Liver (tissue), 9 donors: Measurements from ENCODE around the gene SRP14. TPM values are rescaled to one million over a fixed set of nuclear protein-coding genes. Genes with fewer than 3 reads are reported as not detected.

Experiments used
- DNase-seq: peaks from one replicate; pipeline ENCODE4 v3.0.0-alpha.2; 2017; ENCODE audit warnings: low spot score
- H3K27ac ChIP-seq, 2 donors: one replicate each; pipeline ENCODE4 v1.7.0; 2013; ENCODE audit warnings: inconsistent platforms in 2 of 2, low read length in 2 of 2, control low read depth in 1 of 2, low read depth in 1 of 2, mild to moderate bottlenecking in 1 of 2
- H3K27me3 ChIP-seq, 4 donors: one replicate each; pipeline versions ENCODE4 v1.6.1 to v1.7.0; 2013; ENCODE audit warnings: low read length in 3 of 4, inconsistent platforms in 1 of 4, mild to moderate bottlenecking in 1 of 4, moderate library complexity in 1 of 4; ENCODE audit not compliant: control insufficient read depth in 4 of 4, insufficient read depth in 4 of 4
- H3K36me3 ChIP-seq, 4 donors: one replicate each; pipeline versions ENCODE4 v1.6.1 to v1.7.0; 2013; ENCODE audit warnings: low read length in 3 of 4, mild to moderate bottlenecking in 3 of 4, low read depth in 1 of 4, moderate library complexity in 1 of 4; ENCODE audit not compliant: control insufficient read depth in 4 of 4, insufficient read depth in 3 of 4
- H3K4me1 ChIP-seq, 4 donors: one replicate each; pipeline versions ENCODE4 v1.6.1 to v1.7.0; 2013; ENCODE audit warnings: low read length in 3 of 4, mild to moderate bottlenecking in 3 of 4, moderate library complexity in 1 of 4; ENCODE audit not compliant: control insufficient read depth in 4 of 4, insufficient read depth in 4 of 4
- H3K4me3 ChIP-seq, 3 donors: one replicate each; pipeline versions ENCODE4 v1.6.1 to v1.7.0; 2013; ENCODE audit warnings: low read length in 3 of 3, control low read depth in 1 of 3, low read depth in 1 of 3, mild to moderate bottlenecking in 1 of 3
- H3K9ac ChIP-seq, 2 donors: one replicate each; pipeline ENCODE4 v1.7.0; 2013; ENCODE audit warnings: low read length in 2 of 2, mild to moderate bottlenecking in 2 of 2, moderate library complexity in 2 of 2, control low read depth in 1 of 2, low read depth in 1 of 2
- H3K9me3 ChIP-seq, 4 donors: one replicate each; pipeline versions ENCODE4 v1.6.1 to v1.7.0; 2013; ENCODE audit warnings: low read length in 3 of 4; ENCODE audit not compliant: control insufficient read depth in 4 of 4
- ATF3 ChIP-seq: IDR thresholded peaks from 2 replicates; pipeline ENCODE4 v1.6.1; 2016; ENCODE audit warnings: antibody characterized with exemption
- CTCF ChIP-seq: fragments of 150-350 bp; IDR thresholded peaks from 2 replicates; pipeline ENCODE4 v1.5.1; 2017; ENCODE audit warnings: improper control_type of control experiment, low read depth, low read length; ENCODE audit not compliant: missing input control
- EGR1 ChIP-seq, 2 donors: IDR thresholded peaks; 2 replicates each; pipeline ENCODE4 v1.6.1; 2016 to 2018; ENCODE audit warnings: antibody characterized with exemption in 2 of 2, low read depth in 2 of 2
- FOXA1 ChIP-seq: IDR thresholded peaks from 2 replicates; pipeline ENCODE4 v1.6.1; 2016; ENCODE audit warnings: antibody characterized with exemption
- FOXA2 ChIP-seq: IDR thresholded peaks from 2 replicates; pipeline ENCODE4 v1.6.1; 2016; ENCODE audit warnings: antibody characterized with exemption
- GABPA ChIP-seq, 2 donors: IDR thresholded peaks in 1 of 2; conservative IDR thresholded peaks in 1 of 2; 2 replicates each; pipeline ENCODE4 v1.6.1; 2016; ENCODE audit warnings: antibody characterized with exemption in 2 of 2, mild to moderate bottlenecking in 1 of 2, moderate library complexity in 1 of 2
- HNF4A ChIP-seq, 2 donors: conservative IDR thresholded peaks; 2 replicates each; pipeline ENCODE4 v1.6.1; 2016; ENCODE audit warnings: antibody characterized with exemption in 2 of 2, mild to moderate bottlenecking in 2 of 2
- HNF4G ChIP-seq: IDR thresholded peaks from 2 replicates; pipeline ENCODE4 v1.6.1; 2016; ENCODE audit warnings: antibody characterized with exemption
- NR2F2 ChIP-seq: IDR thresholded peaks from 2 replicates; pipeline ENCODE4 v1.6.1; 2016; ENCODE audit warnings: antibody characterized with exemption
- RAD21 ChIP-seq, 2 donors: IDR thresholded peaks; 2 replicates each; pipeline ENCODE4 v1.6.1; 2016; ENCODE audit warnings: antibody characterized with exemption in 2 of 2, mild to moderate bottlenecking in 2 of 2
- RXRA ChIP-seq, 2 donors: IDR thresholded peaks; 2 replicates each; pipeline ENCODE4 v1.6.1; 2017 to 2018; ENCODE audit warnings: antibody characterized with exemption in 2 of 2, mild to moderate bottlenecking in 1 of 2
- SP1 ChIP-seq: IDR thresholded peaks from 2 replicates; pipeline ENCODE4 v1.6.1; 2018; ENCODE audit warnings: antibody characterized with exemption, mild to moderate bottlenecking
- TAF1 ChIP-seq: conservative IDR thresholded peaks from 2 replicates; pipeline ENCODE4 v1.6.1; 2016; ENCODE audit warnings: antibody characterized with exemption, mild to moderate bottlenecking
- YY1 ChIP-seq: IDR thresholded peaks from 2 replicates; pipeline ENCODE4 v1.6.1; 2016; ENCODE audit warnings: antibody characterized with exemption, mild to moderate bottlenecking
- ZBTB33 ChIP-seq: IDR thresholded peaks from 2 replicates; pipeline ENCODE4 v1.6.1; 2016; ENCODE audit warnings: antibody characterized with exemption
- WGBS: extraction: QIAGEN DNeasy Blood & Tissue Kit; methylation state at CpG from one replicate; pipeline ENCODE4 v1.1.7; 2013; 5-methylcytosine and 5-hydroxymethylcytosine counted together
- polyA plus RNA-seq, 2 donors: library from polyadenylated mRNA; stranded (reverse) in 1 of 2; unstranded in 1 of 2; fragments of 200-250 nt in 1 of 2; fragments of >200 nt in 1 of 2; fragmentation: Nextera tagmentation in 1 of 2; extraction: Ambion mirVana in 1 of 2; gene quantifications; one replicate each; pipeline versions ENCODE4 v1.2.1 to v1.2.3, GENCODE V29; 2013 to 2015
- total RNA-seq, 2 donors: library from RNA; depleted of rRNA; stranded (reverse); fragments of >200 nt; gene quantifications; one replicate each; pipeline ENCODE4 v1.2.3, GENCODE V29; 2014
- TF ChIP-seq, protein P1 (sequence below): IDR thresholded peaks from 2 replicates; pipeline ENCODE4 v1.6.1; 2016; ENCODE audit warnings: antibody characterized with exemption
- TF ChIP-seq, protein P2 (sequence below): IDR thresholded peaks from 2 replicates; pipeline ENCODE4 v1.6.1; 2016; ENCODE audit warnings: antibody characterized with exemption, mild to moderate bottlenecking
- donor health status: healthy.
- donor health status: healthy.
- donor health status: healthy.
- donor health status: healthy.
- donor health status: healthy.

SRP14 gene
- total and polyA plus RNA-seq, 4 donors: 67.2 to 357 (median 116) TPM

DNA sequence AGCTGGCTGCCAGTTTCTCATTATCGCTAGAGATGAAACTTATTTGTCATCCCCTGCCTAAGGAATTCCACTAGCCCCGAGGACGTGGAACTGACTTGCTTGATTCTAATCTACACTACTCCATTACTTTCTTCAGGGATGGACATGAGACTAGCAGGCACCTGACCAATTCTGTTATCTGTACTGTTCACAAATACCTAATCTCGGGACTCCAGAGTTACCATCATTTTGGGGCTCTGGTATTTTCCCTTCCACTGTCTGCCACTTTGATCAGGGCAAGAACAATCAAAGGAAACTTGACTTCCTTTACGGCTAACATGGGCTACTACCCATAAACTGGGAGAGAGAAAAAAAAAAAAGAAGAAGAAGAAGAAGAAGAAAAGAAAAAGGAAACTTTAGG is 41.9 kb upstream of the SRP14 start:
- TF ChIP-seq RXRA (IDR thresholded peaks at IDR 0.05) (no peak), SP1 (no peak), HNF4A (conservative IDR thresholded peaks at IDR 0.05) (no peak), EGR1 (IDR thresholded peaks at IDR 0.05; ENCODE audit: low read depth in 2 of 2) (no peak), TAF1 (no peak), GABPA (IDR thresholded peaks at IDR 0.05 in 1 of 2, conservative IDR thresholded peaks at IDR 0.05 in 1 of 2) (no peak), CTCF (no peak), NR2F2 (no peak), YY1 (no peak), FOXA1 (no peak), ATF3 (no peak), RAD21 (IDR thresholded peaks at IDR 0.05) (no peak), HNF4G (no peak), ZBTB33 (no peak)
- TF ChIP-seq, protein P1, sequence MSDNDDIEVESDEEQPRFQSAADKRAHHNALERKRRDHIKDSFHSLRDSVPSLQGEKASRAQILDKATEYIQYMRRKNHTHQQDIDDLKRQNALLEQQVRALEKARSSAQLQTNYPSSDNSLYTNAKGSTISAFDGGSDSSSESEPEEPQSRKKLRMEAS: no peak
- TF ChIP-seq, protein P2, sequence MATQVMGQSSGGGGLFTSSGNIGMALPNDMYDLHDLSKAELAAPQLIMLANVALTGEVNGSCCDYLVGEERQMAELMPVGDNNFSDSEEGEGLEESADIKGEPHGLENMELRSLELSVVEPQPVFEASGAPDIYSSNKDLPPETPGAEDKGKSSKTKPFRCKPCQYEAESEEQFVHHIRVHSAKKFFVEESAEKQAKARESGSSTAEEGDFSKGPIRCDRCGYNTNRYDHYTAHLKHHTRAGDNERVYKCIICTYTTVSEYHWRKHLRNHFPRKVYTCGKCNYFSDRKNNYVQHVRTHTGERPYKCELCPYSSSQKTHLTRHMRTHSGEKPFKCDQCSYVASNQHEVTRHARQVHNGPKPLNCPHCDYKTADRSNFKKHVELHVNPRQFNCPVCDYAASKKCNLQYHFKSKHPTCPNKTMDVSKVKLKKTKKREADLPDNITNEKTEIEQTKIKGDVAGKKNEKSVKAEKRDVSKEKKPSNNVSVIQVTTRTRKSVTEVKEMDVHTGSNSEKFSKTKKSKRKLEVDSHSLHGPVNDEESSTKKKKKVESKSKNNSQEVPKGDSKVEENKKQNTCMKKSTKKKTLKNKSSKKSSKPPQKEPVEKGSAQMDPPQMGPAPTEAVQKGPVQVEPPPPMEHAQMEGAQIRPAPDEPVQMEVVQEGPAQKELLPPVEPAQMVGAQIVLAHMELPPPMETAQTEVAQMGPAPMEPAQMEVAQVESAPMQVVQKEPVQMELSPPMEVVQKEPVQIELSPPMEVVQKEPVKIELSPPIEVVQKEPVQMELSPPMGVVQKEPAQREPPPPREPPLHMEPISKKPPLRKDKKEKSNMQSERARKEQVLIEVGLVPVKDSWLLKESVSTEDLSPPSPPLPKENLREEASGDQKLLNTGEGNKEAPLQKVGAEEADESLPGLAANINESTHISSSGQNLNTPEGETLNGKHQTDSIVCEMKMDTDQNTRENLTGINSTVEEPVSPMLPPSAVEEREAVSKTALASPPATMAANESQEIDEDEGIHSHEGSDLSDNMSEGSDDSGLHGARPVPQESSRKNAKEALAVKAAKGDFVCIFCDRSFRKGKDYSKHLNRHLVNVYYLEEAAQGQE: no peak
- Histone ChIP-seq H3K36me3 (no peaks in the 10 kb centered on the region), H3K9ac (no peak overlapping the region), H3K27ac (no peak overlapping the region), H3K27me3 (no peaks in the 10 kb centered on the region), H3K9me3 (no peaks in the 10 kb centered on the region), H3K4me1 (peaks cover 8 to 34% (median 29%) of the 10 kb centered on the region in 4 donors), H3K4me3 (no peak overlapping the region)
- 40% methylated on average over 5 of the region's 5 CpGs for WGBS
- DNase-seq: no peak

DNA sequence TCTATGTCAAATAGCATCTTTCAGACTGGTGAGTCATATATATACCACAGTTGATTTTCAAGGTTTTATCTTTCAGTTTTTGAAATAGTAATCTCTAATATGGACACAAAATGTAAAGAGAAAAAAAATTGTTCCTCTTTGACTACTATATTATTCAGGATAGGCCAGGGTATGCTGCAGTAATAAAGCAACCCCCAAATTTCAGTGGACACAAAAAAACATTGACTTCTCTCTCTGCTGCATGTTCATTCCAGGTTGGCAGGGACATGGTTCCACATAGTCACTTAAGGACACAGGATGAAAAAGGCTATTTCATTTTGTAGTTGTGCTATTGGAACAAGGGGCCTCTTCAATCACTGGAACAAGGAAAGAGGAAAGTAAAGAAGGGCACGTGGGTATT is 41.1 kb upstream of the SRP14 start:
- WGBS: 75% methylated on average over 1 of the region's 1 CpG
- TF ChIP-seq, protein P1: no peak
- TF ChIP-seq ATF3 (no peak), GABPA (IDR thresholded peaks at IDR 0.05 in 1 of 2, conservative IDR thresholded peaks at IDR 0.05 in 1 of 2) (no peak), HNF4G (no peak), RXRA (IDR thresholded peaks at IDR 0.05) (no peak), YY1 (no peak), CTCF (no peak), NR2F2 (no peak), SP1 (no peak), FOXA2 (no peak), HNF4A (conservative IDR thresholded peaks at IDR 0.05) (no peak), RAD21 (IDR thresholded peaks at IDR 0.05) (no peak)

More for the DNA sequence above, 41.1 kb upstream of the SRP14 start:
- no peaks in the 10 kb centered on the region for H3K36me3 ChIP-seq
- DNase-seq: no peak
- no peak overlapping the region for H3K9ac ChIP-seq
- H3K4me3 ChIP-seq: no peak overlapping the region
- no peaks in the 10 kb centered on the region for H3K9me3 ChIP-seq
- no peak overlapping the region for H3K27ac ChIP-seq
- H3K4me1 ChIP-seq: peaks cover 8 to 34% (median 29%) of the 10 kb centered on the region in 4 donors
- H3K27me3 ChIP-seq: no peaks in the 10 kb centered on the region
